HG03460 (cell line): Measurements from ENCODE around the gene ADAMTS18.
"Not testable (repeated sequence)": the region's sequence is repeated elsewhere in the genome, so short reads cannot be mapped to it uniquely, and the experiment has no call there.

Experiments used
- ATAC-seq: cut with Tn5 transposase; IDR thresholded peaks from one replicate; pipeline ENCODE4 v1.9.1; 2021; ENCODE audit not compliant: unreplicated experiment

Gene ADAMTS18

DNA sequence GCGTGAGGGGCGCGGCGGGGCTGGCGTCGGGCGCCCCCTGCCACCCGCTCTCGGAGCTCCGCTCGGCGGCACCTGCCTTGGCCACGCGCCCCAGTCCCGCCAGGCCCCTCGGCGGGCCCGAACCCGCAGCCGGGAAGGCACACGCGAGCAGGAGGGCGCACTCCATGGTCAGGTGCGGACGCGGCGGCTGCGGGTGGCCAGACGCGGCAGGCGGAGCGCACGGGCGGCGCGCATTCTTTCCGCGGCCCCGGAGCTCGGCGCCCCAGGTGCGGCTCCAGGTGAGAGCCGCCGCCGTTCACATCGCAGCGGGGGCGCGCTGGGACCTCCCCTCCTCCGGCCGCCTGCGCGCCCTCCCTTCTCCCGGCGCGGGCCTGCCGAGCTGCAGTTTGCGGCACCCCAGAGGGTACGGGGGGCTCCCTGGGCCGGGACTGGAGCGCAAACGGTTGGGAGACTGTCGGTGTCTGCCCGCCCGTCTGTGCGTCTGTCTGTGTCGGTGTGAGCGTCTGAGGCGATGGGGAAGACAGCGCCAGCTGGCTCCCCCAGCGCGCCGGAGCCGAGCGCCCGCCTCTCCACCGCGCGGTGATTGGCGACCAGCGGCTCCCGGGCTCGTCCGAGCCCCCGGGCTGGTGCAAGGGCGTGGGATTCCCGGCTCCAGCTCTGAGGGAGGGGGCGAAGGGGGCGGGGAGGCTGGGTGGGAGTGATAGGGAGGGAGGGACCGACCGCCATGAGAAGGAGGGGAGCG lies at the start of gene ADAMTS18:
Gene ADAMTS18, minus strand, starts transcription at position 505 of the 742 bp plus-strand sequence. Its CDS starts 339 bp downstream, at position 166.
- ATAC-seq: no peak

- no peak for ATAC-seq
Measured at GRCh38 chr16:77480681-77481315, 46.0 kb upstream of the ADAMTS18 start.

DNA sequence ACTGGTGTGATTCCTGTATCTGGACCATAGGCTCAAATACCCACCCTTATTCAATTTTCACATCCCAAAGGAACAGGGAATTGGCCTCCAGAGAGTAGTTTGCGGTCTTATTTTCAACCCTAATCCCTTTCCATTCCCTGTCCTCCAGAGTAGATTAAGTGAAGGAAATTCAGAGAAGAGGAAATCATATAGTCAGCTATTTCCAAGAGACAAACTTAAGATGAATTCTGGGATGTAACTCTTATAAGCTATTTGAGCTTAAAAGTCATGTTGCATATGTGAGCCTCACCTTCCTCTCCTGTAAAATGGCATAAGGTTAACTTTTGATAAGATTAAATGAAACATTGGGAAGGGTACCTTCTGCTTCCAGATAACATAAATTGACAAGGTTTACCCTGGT lies 37.4 kb upstream of the ADAMTS18 start:
- no peak for ATAC-seq

DNA sequence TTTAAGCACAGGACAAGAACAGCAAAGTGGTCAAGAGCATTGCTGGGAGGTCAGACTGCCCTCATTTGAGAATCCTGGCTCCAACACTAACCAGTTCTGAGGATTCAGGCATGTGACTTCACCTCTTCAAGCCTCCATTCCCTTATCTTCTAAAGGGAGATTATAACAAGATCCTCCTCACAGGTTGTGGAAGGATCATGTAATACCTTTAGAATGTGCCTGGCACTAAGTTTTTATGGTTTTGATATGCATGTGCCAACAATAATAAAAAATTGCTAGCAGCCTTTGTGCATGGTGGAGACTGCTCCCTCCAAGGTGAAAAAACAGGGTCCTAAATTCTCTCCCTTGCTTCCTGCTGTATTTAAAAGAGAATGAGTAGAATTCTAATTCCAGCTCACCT lies 36.0 kb upstream of the ADAMTS18 start:
- no peak for ATAC-seq

- ATAC-seq: no peak
Measured at GRCh38 chr16:77469634-77470033, 34.8 kb upstream of the ADAMTS18 start.

DNA sequence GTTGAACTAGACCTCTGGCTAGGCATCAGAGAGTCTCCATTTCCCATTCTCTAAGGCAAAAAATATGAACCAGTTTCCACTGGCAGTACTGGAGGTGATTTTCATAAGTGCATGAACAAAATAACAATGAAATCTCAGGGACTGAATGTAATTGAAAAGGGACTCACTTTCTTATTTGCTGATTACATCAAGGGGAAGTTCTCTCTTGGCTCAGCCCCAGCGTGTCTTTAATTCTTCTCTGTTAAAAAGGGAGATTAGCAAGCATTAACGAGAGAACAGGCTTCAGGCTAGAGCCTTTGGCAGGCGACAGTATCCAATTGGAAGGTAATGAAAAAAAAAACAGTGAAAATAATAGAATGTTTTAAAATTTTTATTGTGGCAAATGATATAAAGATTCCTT lies 34.0 kb upstream of the ADAMTS18 start:
- no peak for ATAC-seq

GRCh38 chr16:77467821-77468335 lies 33.0 kb upstream of the ADAMTS18 start:
- no peak for ATAC-seq

DNA sequence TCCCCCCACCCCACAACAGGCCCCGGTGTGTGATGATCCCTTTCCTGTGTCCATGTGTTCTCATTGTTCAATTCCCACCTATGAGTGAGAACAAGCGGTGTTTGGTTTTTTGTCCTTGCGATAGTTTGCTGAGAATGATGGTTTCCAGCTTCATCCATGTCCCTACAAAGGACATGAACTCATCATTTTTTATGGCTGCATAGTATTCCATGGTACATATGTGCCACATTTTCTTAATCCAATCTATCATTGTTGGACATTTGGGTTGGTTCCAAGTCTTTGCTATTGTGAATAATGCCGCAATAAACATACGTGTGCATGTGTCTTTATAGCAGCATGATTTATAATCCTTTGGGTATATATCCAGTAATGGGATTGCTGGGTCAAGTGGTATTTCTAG lies 28.8 kb upstream of the ADAMTS18 start:
- ATAC-seq: not testable (repeated sequence)

- no peak for ATAC-seq
Measured at GRCh38 chr16:77462894-77463293, 28.1 kb upstream of the ADAMTS18 start.

- ATAC-seq: no peak
Measured at GRCh38 chr16:77459534-77460254, 24.9 kb upstream of the ADAMTS18 start.

DNA sequence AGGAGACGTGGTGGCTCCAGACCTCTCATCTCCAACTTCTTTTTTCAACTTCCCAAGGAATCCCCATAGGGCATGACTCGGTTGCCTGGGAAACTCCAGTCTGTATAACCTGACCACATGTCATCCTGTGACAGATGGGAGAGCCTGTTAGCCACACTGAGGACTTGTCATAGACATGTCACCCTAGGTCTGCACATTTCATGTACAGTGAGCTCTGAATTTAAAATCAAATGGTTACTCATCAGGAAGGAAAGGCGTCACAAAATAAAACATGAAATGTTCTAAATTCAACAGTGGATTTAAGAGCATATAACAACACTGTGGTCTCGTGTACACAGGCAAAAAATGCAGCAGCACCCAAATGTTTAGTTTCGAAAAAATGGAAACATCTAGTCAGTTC lies 22.2 kb upstream of the ADAMTS18 start:
- no peak for ATAC-seq

DNA sequence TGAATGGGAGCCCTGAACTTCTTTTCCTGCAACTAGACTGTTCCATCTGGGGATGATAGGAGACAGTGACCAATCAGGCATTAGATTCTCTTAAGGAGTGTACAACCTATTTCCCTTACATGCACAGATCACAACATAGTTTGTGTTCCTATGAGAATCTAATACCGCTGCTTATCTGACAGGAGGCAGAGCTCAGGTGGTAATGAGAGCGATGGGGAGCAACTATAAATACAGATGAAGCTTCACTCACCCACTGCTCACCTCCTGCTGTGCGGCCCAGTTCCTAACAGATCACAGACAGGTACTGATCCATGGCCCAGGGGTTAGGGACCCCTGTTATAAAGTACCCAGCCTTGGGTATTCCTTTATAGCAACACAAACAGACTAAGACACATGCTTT lies 17.4 kb upstream of the ADAMTS18 start:
- no peak for ATAC-seq

DNA sequence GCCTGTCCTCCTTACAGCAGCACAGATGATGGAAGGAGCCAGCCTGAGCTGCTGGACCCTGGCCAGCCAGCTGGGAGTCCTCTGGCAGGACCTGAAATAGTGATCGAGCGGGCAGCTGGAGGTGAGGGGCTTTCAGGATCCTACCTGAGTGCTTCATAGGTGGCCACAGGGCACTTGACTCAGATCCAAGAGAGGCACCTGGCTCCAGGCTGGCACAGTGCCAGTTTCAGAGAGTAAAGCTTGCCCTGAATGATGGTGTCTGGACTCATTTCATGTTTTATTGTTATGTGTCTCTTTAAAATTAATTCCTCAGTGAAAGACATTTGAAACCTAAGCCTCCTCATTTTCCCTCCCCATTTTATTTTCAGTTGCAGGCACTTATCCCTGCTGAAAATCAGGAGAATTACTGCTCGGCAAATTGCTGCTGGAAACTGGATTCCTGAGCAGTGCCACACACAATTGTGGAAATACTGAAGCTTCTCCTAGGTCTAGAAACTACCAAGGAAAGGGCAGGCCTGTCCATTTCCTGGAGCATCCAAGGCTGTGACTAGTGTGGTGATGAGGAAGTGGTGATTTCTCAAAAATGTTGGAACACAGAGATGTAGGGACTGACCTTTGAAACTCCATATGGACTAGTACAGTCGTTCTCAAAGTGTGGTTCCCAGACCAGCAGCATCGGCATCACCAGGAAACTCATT lies 16.1 kb upstream of the ADAMTS18 start:
- ATAC-seq: no peak

DNA sequence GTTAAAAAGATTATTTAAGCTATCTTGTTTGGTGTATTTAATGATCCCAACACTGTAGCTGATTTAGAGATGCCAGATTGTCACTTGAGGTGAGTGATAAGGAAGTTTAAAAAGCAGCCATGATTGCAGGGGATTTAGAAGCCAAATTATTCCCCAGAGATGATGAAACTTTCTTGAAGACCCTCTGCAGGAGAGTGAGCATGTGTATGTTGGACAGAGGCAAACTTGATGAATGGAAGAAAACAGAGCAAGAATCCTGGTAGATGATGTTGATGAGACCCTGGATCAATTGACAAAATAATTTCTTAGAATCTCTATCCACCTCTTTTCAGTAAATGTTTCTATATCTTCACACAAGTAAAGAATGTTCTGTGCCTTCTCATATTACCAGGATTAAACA lies 14.4 kb upstream of the ADAMTS18 start:
- no peak for ATAC-seq

DNA sequence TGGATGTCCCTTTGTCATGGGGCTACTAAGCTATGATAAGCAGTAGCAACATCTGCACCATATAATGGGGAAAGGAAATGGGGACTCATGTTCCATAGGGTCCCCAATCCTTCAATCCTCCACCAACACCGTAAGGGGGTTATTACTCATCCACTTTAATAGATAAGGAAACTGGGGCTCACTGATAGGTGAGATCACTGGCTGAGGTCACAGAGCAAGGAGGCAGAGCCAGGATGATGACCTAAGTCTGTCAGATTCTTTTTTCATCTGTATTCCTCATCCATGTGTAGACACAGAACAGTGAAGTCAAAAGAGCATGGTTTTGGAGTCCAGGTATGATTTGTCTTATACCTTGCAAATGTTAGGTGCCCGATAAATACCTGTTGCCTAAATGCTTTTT lies 10.5 kb upstream of the ADAMTS18 start:
- no peak for ATAC-seq

GRCh38 chr16:77444147-77444460 lies 9.3 kb upstream of the ADAMTS18 start:
- no peak for ATAC-seq

GRCh38 chr16:77443357-77444146 lies 8.7 kb upstream of the ADAMTS18 start:
- ATAC-seq: no peak

GRCh38 chr16:77442078-77442477 lies 7.2 kb upstream of the ADAMTS18 start:
- no peak for ATAC-seq

GRCh38 chr16:77439106-77439505 lies 4.3 kb upstream of the ADAMTS18 start:
- ATAC-seq: no peak

GRCh38 chr16:77437859-77438258 lies 3.0 kb upstream of the ADAMTS18 start:
- ATAC-seq: no peak
